DOHH2 (cell line): ENCODE measurements around the gene SLC4A1AP.

Source experiments
- CTCF ChIP-seq: fragments of 200-600 bp; sonication (generic); IDR thresholded peaks from one replicate; pipeline ENCODE4 v1.5.1; 2014; ENCODE audit warnings: antibody characterized with exemption, mild to moderate bottlenecking, low read depth, low read length; ENCODE audit not compliant: poor library complexity, severe bottlenecking
- EZH2phosphoT487 ChIP-seq: fragments of 200-600 bp; sonication (generic); IDR thresholded peaks from 2 replicates; pipeline ENCODE4 v1.6.1; 2017; ENCODE audit warnings: borderline replicate concordance, mild to moderate bottlenecking, antibody characterized with exemption, low read length, moderate library complexity, mixed read lengths

- no peak for TF ChIP-seq CTCF
- no peak for TF ChIP-seq EZH2phosphoT487
Measured at GRCh38 chr2:27711804-27712203, 48.1 kb downstream of the SLC4A1AP start.
